BE2C (cell line): ENCODE data around the gene METRNL.
"Not testable (repeated sequence)": the region's sequence is repeated elsewhere in the genome, so short reads cannot be mapped to it uniquely, and the experiment has no call there.

Source experiments
- DNase-seq: peaks from one replicate; pipeline ENCODE4 v3.0.0-alpha.2; 2020
- H3K27me3 ChIP-seq: fragments of 250-450 bp; sonication (Bioruptor Pico); 2 replicates; pipeline ENCODE4 v1.5.1; 2020; ENCODE audit warnings: mild to moderate bottlenecking
- H3K36me3 ChIP-seq: fragments of 250-450 bp; sonication (Bioruptor Pico); 2 replicates; pipeline ENCODE4 v1.5.1; 2020; ENCODE audit warnings: mild to moderate bottlenecking
- H3K4me1 ChIP-seq: fragments of 250-450 bp; sonication (Bioruptor Pico); 2 replicates; pipeline ENCODE4 v1.5.1; 2020
- H3K4me3 ChIP-seq: 2 replicates; pipeline ENCODE4 v1.5.1; 2011; ENCODE audit warnings: low read depth, low read length
- H3K9me3 ChIP-seq: fragments of 250-450 bp; sonication (Bioruptor Pico); 2 replicates; pipeline ENCODE4 v1.5.1; 2020
- CTCF ChIP-seq: IDR thresholded peaks from 2 replicates; pipeline ENCODE4 v1.5.1; 2012; ENCODE audit warnings: mild to moderate bottlenecking, low read depth, low read length

The METRNL gene

DNA sequence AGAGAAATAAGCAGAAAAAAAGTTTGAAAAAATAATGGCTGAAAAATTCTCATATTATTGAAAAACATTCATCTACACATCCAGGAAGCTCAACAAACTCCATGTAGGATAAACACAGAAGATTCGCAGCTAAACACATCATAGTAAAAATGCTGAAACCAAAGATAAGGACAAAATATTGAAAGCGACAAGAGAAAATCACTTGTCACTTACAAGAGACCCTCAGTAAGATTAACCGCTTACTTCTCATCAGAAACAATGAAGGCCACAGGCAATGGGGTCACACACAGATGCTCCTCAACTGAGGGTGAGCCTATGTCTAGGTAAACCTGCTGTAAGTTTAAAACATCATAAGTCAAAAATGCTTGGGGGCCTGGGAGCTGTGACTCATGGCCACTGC lies 38.1 kb upstream of the METRNL start:
- TF ChIP-seq CTCF = no peak
- Histone ChIP-seq H3K9me3 (peaks cover 3% of the 10 kb centered on the region; the same call in 1 of the 2 replicates), H3K4me1 (no peaks in the 10 kb centered on the region), H3K36me3 (no peaks in the 10 kb centered on the region), H3K4me3 (no peak overlapping the region), H3K27me3 (no peaks in the 10 kb centered on the region)
- no peak for DNase-seq

DNA sequence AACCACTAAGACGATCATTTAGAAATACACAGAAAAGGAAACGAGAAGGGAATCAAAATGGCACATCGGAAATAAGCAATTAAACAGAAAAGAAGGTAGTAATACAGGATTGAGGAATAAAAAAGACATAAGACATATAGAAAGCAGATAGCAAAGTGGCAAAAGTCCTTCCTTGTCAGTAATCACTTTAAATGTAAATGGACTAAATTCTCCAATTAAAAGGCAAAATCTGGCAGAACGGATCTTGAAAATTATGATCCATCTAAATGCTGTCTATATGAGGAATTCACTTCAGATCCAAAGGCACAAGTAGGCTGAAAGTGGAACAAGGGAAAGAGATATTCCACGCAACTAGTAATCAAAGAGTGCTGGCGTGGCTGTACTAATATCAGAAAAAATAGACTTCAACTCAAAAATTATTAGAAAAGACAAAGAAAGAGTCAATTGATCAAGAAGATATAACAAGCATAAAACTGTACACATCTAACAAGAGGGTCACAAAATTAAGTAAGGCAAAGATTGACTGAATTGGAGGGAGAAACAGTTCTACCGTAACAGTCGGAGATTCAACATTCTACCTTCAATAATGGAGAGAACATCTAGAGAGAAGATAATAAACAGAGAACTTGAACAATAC lies 36.8 kb upstream of the METRNL start:
- Histone ChIP-seq H3K36me3 (no peaks in the 10 kb centered on the region), H3K9me3 (peaks cover 3% of the 10 kb centered on the region; the same call in 1 of the 2 replicates), H3K27me3 (no peaks in the 10 kb centered on the region), H3K4me1 (no peaks in the 10 kb centered on the region), H3K4me3 (no peak overlapping the region)
- TF ChIP-seq CTCF = no peak
- no peak for DNase-seq

DNA sequence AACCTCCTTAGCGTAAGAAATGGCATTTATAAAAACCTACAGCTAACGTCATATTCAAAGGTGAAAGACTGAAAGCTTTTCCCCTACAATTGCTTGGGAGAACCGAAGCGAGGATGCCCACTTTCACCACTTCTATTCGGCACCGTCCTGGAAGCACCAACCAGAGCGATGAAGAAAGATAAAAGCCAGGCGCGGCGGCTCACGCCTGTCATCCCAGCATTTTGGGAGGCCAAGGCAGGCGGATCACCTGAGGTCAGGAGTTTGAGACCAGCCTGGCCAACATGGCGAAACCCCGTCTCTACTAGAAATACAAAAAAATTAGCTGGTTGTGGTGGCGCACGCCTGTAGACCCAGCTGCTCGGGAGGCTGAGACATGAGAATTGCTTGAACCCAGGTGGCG lies 34.9 kb upstream of the METRNL start:
- not testable (repeated sequence) for DNase-seq, H3K36me3 ChIP-seq, H3K9me3 ChIP-seq, H3K27me3 ChIP-seq, H3K4me1 ChIP-seq, H3K4me3 ChIP-seq

GRCh38 chr17:83046448-83047181 lies 32.8 kb upstream of the METRNL start:
- H3K4me3 ChIP-seq = no peak overlapping the region
- no peaks in the 10 kb centered on the region for H3K27me3 ChIP-seq
- DNase-seq = no peak

GRCh38 chr17:83047182-83047478 lies 32.3 kb upstream of the METRNL start:
- no peaks in the 10 kb centered on the region for H3K9me3 ChIP-seq
- no peak overlapping the region for H3K4me3 ChIP-seq

More at GRCh38 chr17:83046448-83047181, 32.8 kb upstream of the METRNL start:
- no peaks in the 10 kb centered on the region for H3K36me3 ChIP-seq
- H3K4me1 ChIP-seq = no peaks in the 10 kb centered on the region
- H3K9me3 ChIP-seq = no peaks in the 10 kb centered on the region
- TF ChIP-seq CTCF = no peak

DNA sequence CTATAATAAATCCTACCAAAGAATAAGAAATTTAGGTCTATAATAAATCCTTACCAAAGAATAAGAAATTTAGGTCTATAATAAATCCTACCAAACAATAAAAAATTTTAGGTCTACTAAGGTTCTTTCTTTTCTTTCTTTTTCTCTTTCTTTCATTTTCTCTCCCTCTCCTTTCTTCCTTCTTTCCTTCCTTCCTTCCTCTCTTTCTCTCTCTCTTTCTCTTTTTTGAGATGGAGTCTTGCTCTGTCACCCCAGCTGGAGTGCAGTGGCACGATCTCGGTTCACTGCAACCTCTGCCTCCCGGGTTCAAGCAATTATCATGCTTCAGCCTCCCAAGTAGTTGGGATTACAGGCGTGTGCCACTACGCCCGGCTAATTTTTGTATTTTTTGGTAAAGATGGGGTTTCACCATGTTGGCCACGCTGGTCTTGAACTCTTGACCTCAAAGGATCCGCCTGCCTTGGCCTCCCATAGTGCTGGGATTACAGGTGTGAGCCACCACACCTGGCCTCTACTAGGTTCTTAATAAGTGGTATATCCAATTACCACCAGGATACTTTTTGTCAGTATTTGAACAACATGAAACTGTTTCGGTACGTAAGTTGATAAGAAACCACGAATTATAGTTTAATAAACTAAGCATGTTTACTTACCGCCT lies 31.5 kb upstream of the METRNL start:
- not testable (repeated sequence) for DNase-seq, H3K4me1 ChIP-seq, H3K27me3 ChIP-seq, H3K4me3 ChIP-seq, H3K9me3 ChIP-seq, H3K36me3 ChIP-seq

More at GRCh38 chr17:83047182-83047478, 32.3 kb upstream of the METRNL start:
- no peak for TF ChIP-seq CTCF
- 0 out of 2 replicates have a peak, but pooled peaks cover 1% of the 10 kb centered on the region for H3K4me1 ChIP-seq
- H3K27me3 ChIP-seq = no peaks in the 10 kb centered on the region
- no peak for DNase-seq
- no peaks in the 10 kb centered on the region for H3K36me3 ChIP-seq
